NCI-H1436 (cell line): Measurements from ENCODE around the gene AVPR2.
A peak's percentile ranks its signal among the peaks of the same experiment; 100 is the strongest.

Experiments
- DNase-seq: peaks from one replicate; lab custom pipeline; 2025; lab: John Stamatoyannopoulos, UW

Gene AVPR2

GRCh38 chrX:153932220-153932915 lies 27.9 kb downstream of the AVPR2 start:
- DNase-seq: no peak

GRCh38 chrX:153933748-153934147 lies 29.3 kb downstream of the AVPR2 start:
- DNase-seq: no peak

GRCh38 chrX:153934148-153934761 lies 29.8 kb downstream of the AVPR2 start:
- no peak for DNase-seq

- peak; percentile 87 for DNase-seq
Measured at GRCh38 chrX:153934762-153935325, 30.4 kb downstream of the AVPR2 start, which contains the start of gene NAA10. NAA10 (minus strand) TSS chrX:153935037; CDS start chrX:153934904, 133 bp downstream.

GRCh38 chrX:153935326-153935851 lies 30.9 kb downstream of the AVPR2 start:
- no peak for DNase-seq

GRCh38 chrX:153937056-153937455 lies 32.6 kb downstream of the AVPR2 start:
- DNase-seq: no peak

GRCh38 chrX:153938226-153938786 lies 33.8 kb downstream of the AVPR2 start:
- DNase-seq: no peak

- no peak for DNase-seq
Measured at GRCh38 chrX:153939573-153939972, 35.1 kb downstream of the AVPR2 start.

GRCh38 chrX:153941336-153942252 lies 37.1 kb downstream of the AVPR2 start:
- no peak for DNase-seq

GRCh38 chrX:153944140-153944799 lies 39.8 kb downstream of the AVPR2 start, which contains the start of gene RENBP:
RENBP (minus strand) TSS chrX:153944643; CDS start chrX:153944610, 33 bp downstream.
- DNase-seq: peak; percentile 52

- DNase-seq: no peak
Measured at GRCh38 chrX:153944800-153945150, 40.3 kb downstream of the AVPR2 start.

GRCh38 chrX:153945956-153946943 lies 41.8 kb downstream of the AVPR2 start:
- DNase-seq: no peak

GRCh38 chrX:153947009-153947769 lies 42.7 kb downstream of the AVPR2 start:
- DNase-seq: peak; percentile 90

GRCh38 chrX:153948002-153948466 lies 43.6 kb downstream of the AVPR2 start:
- DNase-seq: no peak

GRCh38 chrX:153948847-153949805 lies 44.7 kb downstream of the AVPR2 start:
- DNase-seq: no peak

GRCh38 chrX:153950127-153950526 lies 45.7 kb downstream of the AVPR2 start:
- no peak for DNase-seq

GRCh38 chrX:153951683-153952372 lies 47.4 kb downstream of the AVPR2 start:
- no peak for DNase-seq
